MG63 (cell line): Measurements from ENCODE around the gene PIK3R1. TPM values are rescaled to one million over a fixed set of nuclear protein-coding genes. Genes with fewer than 3 reads are reported as not detected.

Source experiments
- DNase-seq: peaks from one replicate; pipeline ENCODE4 v3.0.0-alpha.2; 2020
- H3K27me3 ChIP-seq: fragments of 250-450 bp; sonication (Bioruptor Pico); 2 replicates; pipeline ENCODE4 v1.5.1; 2020; ENCODE audit warnings: mild to moderate bottlenecking, moderate library complexity
- H3K36me3 ChIP-seq: fragments of 250-450 bp; sonication (Bioruptor Pico); 2 replicates; pipeline ENCODE4 v1.5.1; 2020; ENCODE audit warnings: mild to moderate bottlenecking, moderate library complexity
- H3K4me3 ChIP-seq: fragments of 250-450 bp; sonication (Bioruptor Pico); 2 replicates; pipeline ENCODE4 v1.5.1; 2020; ENCODE audit warnings: mild to moderate bottlenecking, moderate library complexity
- H3K9me3 ChIP-seq: fragments of 250-450 bp; sonication (Bioruptor Pico); 2 replicates; pipeline ENCODE4 v1.5.1; 2020; ENCODE audit warnings: mild to moderate bottlenecking, moderate library complexity
- total RNA-seq: library from RNA; depleted of rRNA; stranded (reverse); fragments of >200 nt; shearing (Covaris generic); gene quantifications from 2 replicates; pipeline ENCODE4 v1.2.3, GENCODE V29; 2014; ENCODE audit warnings: low replicate concordance

PIK3R1 gene
- total RNA-seq, 1 experiment from 2014 or later, result 9.5 TPM

- H3K4me3 ChIP-seq, result peak overlapping the region; percentile 29
- peaks cover 6% of the 10 kb centered on the region for H3K36me3 ChIP-seq
- H3K9me3 ChIP-seq, result no peaks in the 10 kb centered on the region
- H3K27me3 ChIP-seq, result no peaks in the 10 kb centered on the region
- DNase-seq, result peak; percentile 60
Observed at GRCh38 chr5:68287976-68288706, 72.6 kb downstream of the PIK3R1 start.

GRCh38 chr5:68288707-68289134, 73.2 kb downstream of the PIK3R1 start:
- H3K36me3 ChIP-seq, result peaks cover 6% of the 10 kb centered on the region
- no peak for DNase-seq
- no peaks in the 10 kb centered on the region for H3K27me3 ChIP-seq

GRCh38 chr5:68289498-68289897, 73.9 kb downstream of the PIK3R1 start:
- H3K4me3 ChIP-seq, result no peak overlapping the region

More at GRCh38 chr5:68288707-68289134, 73.2 kb downstream of the PIK3R1 start:
- Histone ChIP-seq H3K9me3 (no peaks in the 10 kb centered on the region), H3K4me3 (peak overlapping the region; percentile 29)

GRCh38 chr5:68290260-68290674, 74.7 kb downstream of the PIK3R1 start:
- Histone ChIP-seq H3K9me3 (no peaks in the 10 kb centered on the region), H3K27me3 (no peaks in the 10 kb centered on the region), H3K4me3 (no peak overlapping the region), H3K36me3 (peaks cover 16% of the 10 kb centered on the region)
- DNase-seq, result no peak

More at GRCh38 chr5:68289498-68289897, 73.9 kb downstream of the PIK3R1 start:
- no peaks in the 10 kb centered on the region for H3K27me3 ChIP-seq
- H3K9me3 ChIP-seq, result no peaks in the 10 kb centered on the region
- peaks cover 12% of the 10 kb centered on the region for H3K36me3 ChIP-seq
- no peak for DNase-seq

DNA sequence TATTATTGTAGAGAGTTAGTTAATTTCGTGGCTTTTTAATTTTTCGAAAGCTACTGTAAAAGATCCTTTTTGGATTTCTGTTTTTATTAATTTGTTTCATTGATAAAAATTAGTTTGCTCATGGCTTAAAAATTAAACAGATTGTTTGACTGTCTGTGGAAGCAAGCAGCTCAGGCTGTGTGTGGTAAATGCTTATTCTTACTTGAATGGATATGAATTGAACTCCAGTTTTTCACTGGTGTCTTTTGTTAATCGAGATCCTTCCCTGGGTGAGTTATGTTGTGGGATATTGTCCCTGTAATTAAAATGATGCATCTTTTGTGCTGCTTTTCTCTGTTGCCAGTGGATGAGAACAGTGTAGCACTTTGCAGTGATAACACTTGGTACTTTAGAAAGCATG, 75.3 kb downstream of the PIK3R1 start:
- Histone ChIP-seq H3K9me3 (no peaks in the 10 kb centered on the region), H3K36me3 (peaks cover 22% of the 10 kb centered on the region), H3K4me3 (no peak overlapping the region), H3K27me3 (no peaks in the 10 kb centered on the region)
- no peak for DNase-seq

DNA sequence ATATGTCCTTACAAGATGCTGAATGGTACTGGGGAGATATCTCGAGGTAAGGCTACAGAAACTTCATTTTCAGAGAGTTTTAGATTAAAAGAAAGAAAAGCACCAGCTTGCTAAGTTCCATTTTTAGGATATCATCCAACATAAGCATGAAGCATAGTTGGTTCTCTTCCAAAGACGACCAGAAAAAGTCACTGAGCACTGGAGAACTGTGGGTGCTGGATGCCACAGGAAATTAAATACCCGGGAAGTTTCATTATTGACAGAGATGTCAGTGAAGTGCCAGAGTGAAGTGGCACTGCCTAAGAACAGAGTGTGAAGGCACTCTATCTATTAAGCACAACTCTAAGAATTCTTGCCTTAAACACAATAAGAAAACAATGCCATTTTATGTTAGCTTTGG, 76.8 kb downstream of the PIK3R1 start:
- H3K4me3 ChIP-seq, result no peak overlapping the region
- no peaks in the 10 kb centered on the region for H3K27me3 ChIP-seq
- H3K36me3 ChIP-seq, result peaks cover 32% of the 10 kb centered on the region
- DNase-seq, result no peak
- H3K9me3 ChIP-seq, result no peaks in the 10 kb centered on the region

DNA sequence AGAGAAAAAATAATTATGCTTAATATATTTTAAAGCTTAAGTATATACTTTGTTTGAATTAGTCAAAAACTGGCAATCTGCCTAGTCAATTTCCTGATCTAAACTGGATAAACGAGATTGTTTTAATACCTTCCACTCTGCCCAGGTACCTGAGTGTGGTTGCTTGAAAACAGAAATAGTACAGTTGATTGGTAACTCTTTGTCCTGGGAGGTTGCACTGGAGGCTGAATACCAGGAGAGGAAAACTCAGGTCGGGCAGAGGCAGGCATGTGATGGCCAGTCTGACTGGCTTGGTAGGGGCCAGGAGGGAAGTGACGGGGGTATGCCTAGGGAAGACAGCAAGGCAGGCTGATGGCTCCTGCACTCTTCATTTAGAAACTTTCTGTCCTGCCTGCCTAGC, 80.2 kb downstream of the PIK3R1 start:
- H3K27me3 ChIP-seq, result no peaks in the 10 kb centered on the region
- no peak for DNase-seq
- H3K4me3 ChIP-seq, result no peak overlapping the region
- peaks cover 45% of the 10 kb centered on the region for H3K36me3 ChIP-seq
- H3K9me3 ChIP-seq, result no peaks in the 10 kb centered on the region

- Histone ChIP-seq H3K9me3 (no peaks in the 10 kb centered on the region), H3K36me3 (peaks cover 45% of the 10 kb centered on the region)
- no peak for DNase-seq
Observed at GRCh38 chr5:68296895-68297294, 81.3 kb downstream of the PIK3R1 start.

GRCh38 chr5:68297656-68298055, 82.1 kb downstream of the PIK3R1 start:
- Histone ChIP-seq H3K4me3 (no peak overlapping the region), H3K27me3 (no peaks in the 10 kb centered on the region), H3K9me3 (no peaks in the 10 kb centered on the region), H3K36me3 (peaks cover 43% of the 10 kb centered on the region)
- no peak for DNase-seq

More at GRCh38 chr5:68296895-68297294, 81.3 kb downstream of the PIK3R1 start:
- Histone ChIP-seq H3K27me3 (no peaks in the 10 kb centered on the region), H3K4me3 (no peak overlapping the region)

DNA sequence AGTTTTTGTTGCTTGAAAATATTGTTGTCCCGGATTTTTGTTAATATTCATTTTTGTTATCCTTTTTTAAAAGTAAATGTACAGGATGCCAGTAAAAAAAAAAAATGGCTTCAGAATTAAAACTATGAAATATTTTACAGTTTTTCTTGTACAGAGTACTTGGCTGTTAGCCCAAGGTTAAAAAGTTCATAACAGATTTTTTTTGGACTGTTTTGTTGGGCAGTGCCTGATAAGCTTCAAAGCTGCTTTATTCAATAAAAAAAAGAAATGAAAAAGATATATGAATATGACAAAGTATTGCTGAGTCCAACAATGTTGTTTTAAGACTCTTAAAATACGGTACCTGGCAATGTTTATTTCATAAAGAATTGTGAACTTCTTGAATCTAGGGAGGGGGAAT, 82.9 kb downstream of the PIK3R1 start:
- H3K36me3 ChIP-seq, result peaks cover 39% of the 10 kb centered on the region
- H3K4me3 ChIP-seq, result no peak overlapping the region
- no peaks in the 10 kb centered on the region for H3K9me3 ChIP-seq
- H3K27me3 ChIP-seq, result no peaks in the 10 kb centered on the region
- DNase-seq, result no peak

GRCh38 chr5:68299105-68299504, 83.5 kb downstream of the PIK3R1 start:
- Histone ChIP-seq H3K27me3 (no peaks in the 10 kb centered on the region), H3K4me3 (no peak overlapping the region), H3K9me3 (no peaks in the 10 kb centered on the region), H3K36me3 (peaks cover 37% of the 10 kb centered on the region)
- no peak for DNase-seq

DNA sequence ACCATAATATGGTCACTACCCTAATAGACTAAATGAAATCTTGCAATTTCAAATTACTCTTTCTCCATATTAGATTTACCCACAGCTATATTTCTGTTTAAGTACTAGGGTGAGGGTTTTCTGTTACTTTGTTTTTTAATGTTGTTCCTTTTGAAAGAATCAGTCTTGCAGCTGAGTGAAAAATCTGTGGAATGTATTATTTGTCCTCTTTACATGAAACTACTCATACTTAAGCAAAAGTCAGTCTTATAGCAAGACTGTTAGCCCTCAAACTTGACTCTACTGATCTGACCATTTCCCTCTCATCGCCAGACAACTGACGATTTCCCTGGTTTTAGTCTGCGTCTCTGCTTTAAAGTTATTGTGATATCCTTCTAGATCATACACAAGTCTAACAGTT, 84.0 kb downstream of the PIK3R1 start:
- Histone ChIP-seq H3K36me3 (peaks cover 32% of the 10 kb centered on the region), H3K9me3 (no peaks in the 10 kb centered on the region), H3K4me3 (no peak overlapping the region), H3K27me3 (no peaks in the 10 kb centered on the region)
- no peak for DNase-seq

DNA sequence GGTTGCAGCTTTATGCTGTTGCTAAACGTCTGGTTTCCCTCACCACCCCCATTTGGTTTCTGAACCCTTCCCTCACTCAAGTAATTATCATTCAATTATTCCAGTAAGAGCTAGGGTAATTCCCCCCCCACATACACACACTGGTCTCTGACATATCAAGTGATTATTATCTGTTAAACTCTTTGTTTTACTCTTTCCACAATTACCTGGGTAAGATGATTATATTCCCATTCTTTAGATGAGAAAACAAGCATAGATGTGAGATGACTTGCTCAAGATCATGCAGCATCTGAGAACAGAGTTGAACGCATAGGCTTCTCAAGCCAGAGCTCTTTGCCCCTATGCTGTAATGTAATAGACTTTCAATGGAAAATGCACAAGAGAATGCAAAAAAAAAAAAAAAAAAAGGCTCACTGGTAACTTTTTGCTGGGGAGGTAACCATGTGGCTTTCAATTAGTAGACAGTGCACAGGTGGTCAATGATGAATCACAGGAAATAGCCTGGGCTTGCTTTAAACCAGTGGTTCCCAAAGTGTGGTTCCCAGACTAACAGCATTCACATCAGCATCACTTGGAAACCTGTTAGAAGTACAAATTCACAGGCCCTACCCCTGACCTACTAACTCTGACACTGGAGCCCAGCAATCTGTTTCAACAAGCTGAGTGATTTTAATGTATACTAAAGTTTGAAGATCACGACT, 87.6 kb downstream of the PIK3R1 start:
- Histone ChIP-seq H3K4me3 (no peak overlapping the region), H3K36me3 (peaks cover 5% of the 10 kb centered on the region), H3K9me3 (no peaks in the 10 kb centered on the region), H3K27me3 (no peaks in the 10 kb centered on the region)
- no peak for DNase-seq

DNA sequence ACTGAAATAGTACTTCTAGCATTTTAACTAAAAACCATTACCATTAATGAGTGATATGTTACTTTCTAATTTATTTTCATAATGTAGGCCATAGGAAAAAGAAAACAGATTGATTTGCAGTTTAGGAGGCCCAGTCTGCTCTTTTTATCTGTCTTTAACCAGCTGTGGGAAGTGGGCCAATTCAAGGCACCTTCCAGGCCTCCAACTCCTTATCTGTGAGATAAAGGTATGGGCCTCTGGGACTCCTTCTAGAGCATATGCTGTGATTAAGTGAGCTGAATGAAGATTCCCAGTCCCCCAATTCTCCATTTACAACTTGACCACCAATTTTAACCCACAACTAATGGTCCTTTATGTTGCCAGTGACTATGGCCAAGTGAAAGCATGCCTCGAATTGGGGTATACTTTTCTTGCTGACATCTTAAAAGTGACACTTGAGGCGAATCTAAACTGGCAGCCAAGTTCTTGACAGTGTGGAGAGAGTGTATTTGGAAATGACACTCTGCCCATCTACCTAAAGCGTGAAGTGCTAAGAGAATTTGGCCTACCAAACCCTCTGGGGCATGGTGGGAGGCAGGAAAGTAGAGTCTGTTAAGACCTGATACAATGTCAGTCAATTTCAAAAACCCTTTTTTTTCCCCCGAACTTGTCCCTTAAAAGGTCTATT, 88.3 kb downstream of the PIK3R1 start:
- no peak overlapping the region for H3K4me3 ChIP-seq
- H3K36me3 ChIP-seq, result peaks cover 4% of the 10 kb centered on the region; the same call in 1 of the 2 replicates
- H3K27me3 ChIP-seq, result no peaks in the 10 kb centered on the region
- DNase-seq, result no peak
- H3K9me3 ChIP-seq, result no peaks in the 10 kb centered on the region

DNA sequence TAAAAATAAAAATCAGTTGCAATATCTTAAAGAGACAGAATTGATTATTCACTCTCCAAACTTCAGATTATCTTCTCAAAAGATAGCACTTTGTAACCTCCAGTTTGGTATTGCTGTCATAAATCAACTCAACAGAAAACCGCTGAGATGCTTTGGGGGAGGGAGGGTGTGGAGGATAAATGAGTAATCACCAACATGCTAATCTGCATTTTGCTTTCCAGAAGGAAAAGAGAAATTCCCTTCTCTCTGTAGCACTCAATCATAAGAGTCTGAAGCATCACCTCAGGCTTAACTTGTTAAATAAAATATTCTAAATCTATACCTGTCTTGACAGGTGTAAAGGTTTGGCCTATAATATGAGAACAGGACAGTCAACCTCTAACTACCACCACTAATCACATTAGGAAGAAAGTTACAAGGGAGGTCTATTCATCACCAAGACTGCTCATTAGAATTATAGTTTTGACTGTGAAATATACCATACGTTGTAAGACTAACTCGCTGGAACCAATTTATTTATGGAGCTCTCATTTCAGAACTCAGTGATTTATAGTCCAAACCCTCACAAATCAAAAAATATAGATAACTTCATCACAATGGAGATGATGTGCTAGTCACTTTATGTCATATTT, 89.0 kb downstream of the PIK3R1 start:
- Histone ChIP-seq H3K27me3 (no peaks in the 10 kb centered on the region), H3K4me3 (no peak overlapping the region), H3K36me3 (peaks cover 2% of the 10 kb centered on the region; the same call in 1 of the 2 replicates), H3K9me3 (no peaks in the 10 kb centered on the region)
- DNase-seq, result no peak

GRCh38 chr5:68305223-68305870, 89.8 kb downstream of the PIK3R1 start:
- no peak for DNase-seq
- no peaks in the 10 kb centered on the region for H3K27me3 ChIP-seq
- H3K36me3 ChIP-seq, result no peaks in the 10 kb centered on the region
- H3K4me3 ChIP-seq, result no peak overlapping the region
- no peaks in the 10 kb centered on the region for H3K9me3 ChIP-seq
